HTERT RPE-1 (cell line): Measurements from ENCODE around the gene SLC22A16.
"Not testable (repeated sequence)": the region's sequence is repeated elsewhere in the genome, so short reads cannot be mapped to it uniquely, and the experiment has no call there.

ENCODE experiments used
- in situ Hi-C: fragments of 300-500 bp; cut with MboI; formaldehyde crosslinking; loops from 4 replicates; pipeline ENCODE4 v1.14.3; 2020; ENCODE audit warnings: low sequenced_read_pairs

Gene SLC22A16, protein sequence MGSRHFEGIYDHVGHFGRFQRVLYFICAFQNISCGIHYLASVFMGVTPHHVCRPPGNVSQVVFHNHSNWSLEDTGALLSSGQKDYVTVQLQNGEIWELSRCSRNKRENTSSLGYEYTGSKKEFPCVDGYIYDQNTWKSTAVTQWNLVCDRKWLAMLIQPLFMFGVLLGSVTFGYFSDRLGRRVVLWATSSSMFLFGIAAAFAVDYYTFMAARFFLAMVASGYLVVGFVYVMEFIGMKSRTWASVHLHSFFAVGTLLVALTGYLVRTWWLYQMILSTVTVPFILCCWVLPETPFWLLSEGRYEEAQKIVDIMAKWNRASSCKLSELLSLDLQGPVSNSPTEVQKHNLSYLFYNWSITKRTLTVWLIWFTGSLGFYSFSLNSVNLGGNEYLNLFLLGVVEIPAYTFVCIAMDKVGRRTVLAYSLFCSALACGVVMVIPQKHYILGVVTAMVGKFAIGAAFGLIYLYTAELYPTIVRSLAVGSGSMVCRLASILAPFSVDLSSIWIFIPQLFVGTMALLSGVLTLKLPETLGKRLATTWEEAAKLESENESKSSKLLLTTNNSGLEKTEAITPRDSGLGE

DNA sequence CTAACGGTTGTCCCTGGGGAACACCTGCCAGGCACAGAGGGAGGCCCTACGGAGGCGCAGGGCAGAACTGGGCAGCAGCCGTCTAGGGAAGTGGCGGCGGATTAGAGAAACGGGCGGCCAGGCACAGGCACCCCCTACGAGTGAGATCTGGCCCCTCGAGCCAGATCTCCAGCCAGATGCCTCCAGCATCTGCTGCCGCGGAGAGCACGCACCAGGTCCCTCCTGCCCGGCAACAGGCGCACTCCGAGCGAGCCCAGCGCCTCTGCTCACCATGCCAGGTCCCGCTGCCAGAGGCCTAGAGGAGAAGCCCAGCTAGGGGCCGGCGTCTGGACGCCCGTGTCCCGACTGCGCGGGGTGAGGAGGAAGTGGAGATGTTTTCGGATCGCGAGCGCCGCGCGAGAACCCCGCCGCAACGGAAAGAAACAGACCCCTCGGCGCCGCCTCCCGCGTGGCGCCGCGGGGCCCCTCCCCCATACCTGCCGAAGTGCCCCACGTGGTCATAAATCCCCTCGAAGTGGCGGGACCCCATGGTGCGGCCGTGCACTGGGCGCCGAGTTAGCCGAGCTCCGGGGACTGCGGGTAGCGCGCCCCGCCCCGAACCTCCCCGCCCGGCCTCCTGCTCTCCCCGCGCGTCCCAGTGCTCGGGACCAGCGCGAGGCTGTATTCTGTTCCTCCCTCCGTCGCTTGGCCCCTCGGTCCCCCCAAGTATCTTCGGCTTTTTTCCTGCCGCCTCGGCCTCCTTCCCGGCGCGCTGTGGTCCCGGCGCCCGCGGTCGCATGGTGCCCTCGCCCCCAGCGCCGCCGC lies at the start of gene SLC22A16:
Gene SLC22A16 (minus strand): TSS at position 568 of the 804 bp plus-strand sequence. CDS start 39 bp downstream, at position 529.
- in situ Hi-C loops = no loop called here

DNA sequence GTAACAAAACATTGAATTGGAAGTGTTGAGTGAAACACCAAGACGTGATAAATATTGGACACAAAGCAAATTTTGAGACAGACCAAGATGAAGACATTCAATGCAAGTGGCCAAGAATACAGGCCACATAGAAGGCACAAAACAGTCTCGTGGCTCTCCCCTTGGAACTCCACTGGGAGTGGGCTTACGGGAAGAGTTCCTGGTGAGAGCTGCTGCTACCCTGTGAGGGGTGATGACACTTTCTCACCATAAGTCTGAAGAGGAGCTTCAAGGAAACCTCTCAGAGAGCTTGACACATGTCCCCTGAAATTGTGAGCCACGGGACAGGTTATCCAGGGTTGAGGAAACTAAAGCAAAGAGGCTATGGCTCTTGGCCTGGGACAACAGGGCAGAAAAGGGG lies 48.6 kb upstream of the SLC22A16 start:
- in situ Hi-C loops = no loop called here

DNA sequence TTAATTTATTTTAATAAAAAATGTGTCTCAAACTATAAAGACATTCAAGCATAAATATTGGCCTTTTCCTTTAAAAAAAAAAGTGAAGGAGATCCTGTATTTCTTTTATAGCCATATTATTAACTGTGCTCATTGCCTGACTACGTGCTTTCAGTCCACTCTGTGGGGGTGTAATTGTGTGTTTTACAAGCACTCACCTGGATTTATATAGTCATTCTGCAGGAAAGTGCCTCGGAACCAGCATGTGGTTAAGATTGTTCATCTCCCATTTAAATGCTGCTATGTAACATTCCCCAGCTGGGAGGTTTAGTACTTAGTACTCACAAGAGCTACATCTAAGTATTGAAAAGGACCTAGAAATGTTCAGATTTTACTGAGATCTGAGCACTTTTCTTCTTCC lies 47.9 kb upstream of the SLC22A16 start:
- in situ Hi-C loops = no loop called here

DNA sequence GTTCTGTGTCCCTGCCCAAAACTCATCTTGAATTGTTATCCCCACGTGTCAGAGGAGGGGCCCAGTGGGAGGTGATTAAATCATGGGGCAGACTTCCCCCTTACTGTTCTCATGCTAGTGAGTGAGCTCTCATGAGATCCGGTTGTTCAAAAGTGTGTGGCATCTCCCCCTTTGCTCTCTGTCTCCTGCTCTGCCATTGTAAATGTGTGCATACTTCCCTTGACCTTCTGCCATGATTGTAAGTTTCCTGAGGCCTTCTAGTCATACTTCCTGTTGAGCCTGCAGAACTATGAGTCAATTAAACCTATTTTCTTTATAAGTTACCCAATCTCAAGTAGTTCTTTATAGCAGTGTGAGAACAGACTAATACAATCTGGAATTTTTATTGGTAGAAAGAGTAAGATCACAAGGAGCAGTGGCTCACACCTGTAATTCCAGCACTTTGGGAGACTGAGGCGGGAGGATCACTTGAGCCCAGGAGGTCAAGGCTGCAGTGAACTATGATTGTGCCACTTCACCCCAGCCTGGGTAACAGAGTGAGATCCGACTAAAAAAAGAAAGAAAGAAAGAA lies 47.1 kb upstream of the SLC22A16 start:
- in situ Hi-C loops = no loop called here

DNA sequence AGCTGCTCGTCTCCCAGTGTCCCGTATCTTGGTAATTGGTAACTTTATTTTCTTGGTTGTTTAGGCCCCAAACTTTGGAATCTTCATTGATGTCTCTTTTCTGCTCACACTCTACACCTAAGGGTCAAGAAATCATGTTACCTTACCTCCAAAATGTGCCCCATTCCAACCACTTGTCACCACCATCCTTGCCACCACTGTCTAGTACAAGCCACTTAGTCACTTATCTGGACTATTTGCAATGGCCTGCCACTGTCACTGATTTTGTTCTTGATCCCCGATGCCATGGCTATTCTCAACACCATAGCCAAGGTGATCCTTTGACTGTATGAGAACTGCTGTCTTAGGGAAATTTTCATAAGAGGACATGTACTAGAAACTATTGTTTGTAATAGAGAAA lies 46.0 kb upstream of the SLC22A16 start:
- in situ Hi-C loops = no loop called here

DNA sequence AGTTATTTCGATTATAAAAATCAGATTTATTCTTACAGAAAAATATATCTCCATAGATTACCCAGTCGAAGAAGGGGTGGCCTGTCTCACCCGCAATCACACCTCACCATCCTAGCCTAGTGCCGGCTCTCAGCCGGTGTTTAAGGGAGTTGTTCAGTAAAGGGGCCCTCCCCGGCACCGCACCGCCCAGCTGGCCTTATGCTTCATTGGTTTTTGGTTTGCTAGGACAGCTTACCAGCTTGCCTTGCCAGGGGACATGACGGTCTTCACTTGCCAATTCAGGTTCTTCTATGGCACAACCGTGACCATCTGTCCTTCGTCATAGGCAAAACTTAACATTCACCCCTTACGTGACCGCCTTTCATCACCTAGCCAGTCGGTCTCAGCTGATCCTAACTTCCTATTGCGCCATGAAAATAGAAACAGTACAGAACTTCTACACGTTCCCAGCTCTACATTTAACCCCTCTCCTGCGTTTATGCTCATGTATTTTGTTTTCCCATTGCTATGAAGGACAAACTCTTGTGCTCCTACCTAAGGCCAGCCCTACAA lies 44.7 kb upstream of the SLC22A16 start:
- in situ Hi-C loops = no loop called here

DNA sequence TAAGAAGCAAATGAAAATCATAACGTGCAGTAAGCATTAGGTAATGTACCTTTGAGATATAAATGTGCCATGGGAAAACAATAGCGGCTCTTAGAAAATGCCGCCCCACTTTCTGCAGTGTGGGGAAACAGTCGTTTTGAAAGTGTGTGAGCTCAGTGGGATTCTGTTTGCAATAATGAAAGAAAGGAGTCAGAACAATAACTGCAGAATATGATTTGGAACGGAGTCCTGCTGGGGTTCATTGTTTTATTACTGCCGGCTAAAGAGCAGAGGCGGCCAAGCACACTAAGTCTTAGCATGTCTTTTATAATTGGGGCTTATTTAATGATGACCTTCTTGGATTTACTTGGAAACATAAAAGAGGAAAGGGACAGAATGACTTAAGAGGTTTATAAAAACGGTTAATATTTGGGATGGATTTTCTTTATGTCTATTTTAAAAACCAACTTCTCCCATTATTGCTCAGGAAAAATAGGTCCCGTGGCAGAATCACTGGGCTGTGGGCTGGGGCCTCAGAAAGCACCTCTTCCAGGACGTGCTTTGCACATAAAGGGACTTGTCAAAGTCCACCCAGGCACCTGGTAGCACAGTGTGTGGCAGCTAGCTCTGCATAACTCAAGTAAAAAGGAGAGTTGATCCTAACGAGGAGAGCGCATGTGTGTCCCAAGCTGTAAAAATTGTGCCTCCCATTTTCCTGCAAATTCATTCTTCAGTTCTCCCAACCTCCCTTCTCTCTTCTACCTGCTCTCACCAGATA lies 44.0 kb upstream of the SLC22A16 start:
- in situ Hi-C loops = no loop called here

DNA sequence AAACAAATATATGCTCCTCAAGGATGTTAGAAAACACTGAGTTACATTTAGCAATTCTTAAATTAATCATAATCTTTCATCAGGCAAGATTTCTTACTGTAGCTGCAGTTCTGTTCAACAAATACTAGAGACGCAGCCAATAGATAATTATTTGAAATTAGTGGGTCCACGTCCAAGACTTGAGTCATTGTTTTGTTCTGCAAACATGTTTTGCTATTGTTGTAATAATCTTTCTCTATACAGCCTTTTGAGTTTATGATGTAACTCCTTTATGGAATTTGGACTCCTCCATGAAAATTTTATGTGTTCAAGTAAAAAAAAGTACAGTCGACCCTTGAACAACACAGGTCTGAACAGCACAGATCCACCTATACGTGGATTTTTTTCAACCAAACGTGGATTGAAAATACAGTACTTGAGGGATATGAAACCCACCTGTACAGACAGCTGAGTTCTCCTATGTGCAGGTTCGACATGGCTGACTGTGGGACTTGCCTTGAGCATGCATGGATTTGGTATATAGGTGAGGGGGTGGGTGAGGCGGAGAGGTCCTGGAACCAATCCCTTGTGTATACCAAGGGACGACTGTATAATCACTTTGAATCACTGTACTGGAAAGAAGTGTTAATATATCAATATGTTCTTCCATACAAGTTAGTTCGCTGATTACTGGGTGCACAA lies 41.3 kb upstream of the SLC22A16 start:
- in situ Hi-C loops = no loop called here

DNA sequence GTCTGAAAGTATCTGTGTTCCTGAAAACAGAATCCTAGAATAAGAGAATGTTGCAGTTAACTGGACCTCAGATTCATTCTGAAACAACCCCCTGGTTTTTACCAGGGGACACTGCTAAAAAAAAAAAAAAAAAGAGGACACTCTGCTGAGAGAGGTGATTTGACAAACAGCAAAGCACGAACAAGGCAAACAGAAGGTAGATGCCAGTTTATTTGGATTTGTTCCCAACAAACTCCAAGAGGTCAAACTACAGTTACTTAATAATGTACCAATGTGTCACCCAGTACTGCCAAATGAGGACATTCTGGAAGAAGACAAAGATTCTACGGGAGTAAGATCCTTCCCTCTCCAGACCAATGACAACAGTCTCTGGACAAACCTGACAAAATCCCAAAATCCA lies 40.6 kb upstream of the SLC22A16 start:
- in situ Hi-C loops = no loop called here

DNA sequence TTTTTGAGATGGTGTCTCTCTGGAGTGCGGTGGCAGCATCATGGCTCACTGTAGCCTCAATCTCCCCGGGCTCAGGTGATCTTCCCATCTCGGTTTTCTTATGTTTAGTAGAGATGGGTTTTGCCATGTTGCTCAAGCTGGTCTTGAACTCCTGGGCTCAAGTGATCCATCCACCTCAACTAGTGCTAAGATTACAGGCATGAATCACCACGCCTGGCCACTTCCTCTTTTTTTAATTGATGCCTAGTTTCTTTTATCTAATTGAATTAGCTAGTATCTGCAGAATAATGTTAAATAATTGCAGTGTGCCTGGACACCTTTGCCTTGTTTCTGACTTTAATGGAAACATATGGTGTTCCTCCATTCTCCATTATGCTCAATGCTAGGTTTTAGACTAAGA lies 38.4 kb upstream of the SLC22A16 start:
- in situ Hi-C loops = no loop called here

DNA sequence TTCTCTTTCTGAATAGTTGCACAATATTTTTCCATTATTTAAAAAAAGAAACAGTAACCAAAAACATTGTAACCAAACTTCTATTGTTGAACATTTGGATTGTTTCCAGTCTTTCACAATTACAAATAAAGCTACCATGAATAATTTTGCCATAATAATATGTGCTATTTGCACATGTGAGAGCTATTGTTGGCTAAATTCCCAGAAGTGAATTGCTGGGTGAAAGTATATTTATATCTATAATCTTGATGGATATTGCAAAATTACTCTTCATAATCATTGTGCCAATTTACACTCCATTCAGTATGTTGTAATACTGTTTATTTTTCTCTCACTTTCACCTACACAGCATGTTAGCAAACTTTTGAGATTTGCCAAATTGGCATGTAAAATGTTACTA lies 36.6 kb upstream of the SLC22A16 start:
- in situ Hi-C loops = no loop called here

DNA sequence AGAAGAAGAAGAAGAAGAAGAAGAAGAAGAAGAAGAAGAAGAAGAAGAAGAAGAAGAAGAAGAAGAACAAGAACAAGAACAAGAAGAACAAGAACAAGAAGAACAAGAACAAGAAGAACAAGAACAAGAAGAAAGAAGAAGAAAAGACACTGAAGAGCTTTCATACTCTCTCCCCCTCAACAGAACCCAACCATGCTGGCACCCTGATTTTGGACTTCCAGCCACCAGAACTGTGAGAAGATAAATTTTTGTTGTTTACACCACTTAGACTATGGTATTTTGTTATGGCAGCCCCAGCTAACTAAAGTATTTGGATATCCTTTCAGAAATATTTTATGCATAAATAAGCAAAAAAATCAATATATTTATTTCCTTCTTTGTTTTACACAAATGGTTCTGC lies 36.1 kb upstream of the SLC22A16 start:
- in situ Hi-C loops = not testable (repeated sequence)

DNA sequence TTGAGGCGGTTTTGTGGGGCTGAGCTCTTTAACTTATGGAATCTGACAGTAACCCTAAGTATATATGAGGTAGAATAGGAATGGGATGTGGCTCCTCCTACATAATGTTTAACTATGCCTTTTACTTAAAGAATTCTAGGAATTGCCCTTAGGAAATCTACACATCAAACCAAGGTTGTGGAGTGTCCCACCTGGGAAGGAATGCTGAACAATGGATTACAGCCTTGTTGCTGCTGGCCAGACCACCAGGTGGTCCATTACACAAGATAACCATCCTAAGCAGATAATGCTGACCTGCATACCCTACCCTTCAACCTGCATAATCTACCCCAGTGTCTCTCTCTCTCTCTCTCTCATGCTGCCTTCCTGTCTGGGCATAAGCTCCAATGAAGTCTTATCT lies 35.0 kb upstream of the SLC22A16 start:
- in situ Hi-C loops = no loop called here

DNA sequence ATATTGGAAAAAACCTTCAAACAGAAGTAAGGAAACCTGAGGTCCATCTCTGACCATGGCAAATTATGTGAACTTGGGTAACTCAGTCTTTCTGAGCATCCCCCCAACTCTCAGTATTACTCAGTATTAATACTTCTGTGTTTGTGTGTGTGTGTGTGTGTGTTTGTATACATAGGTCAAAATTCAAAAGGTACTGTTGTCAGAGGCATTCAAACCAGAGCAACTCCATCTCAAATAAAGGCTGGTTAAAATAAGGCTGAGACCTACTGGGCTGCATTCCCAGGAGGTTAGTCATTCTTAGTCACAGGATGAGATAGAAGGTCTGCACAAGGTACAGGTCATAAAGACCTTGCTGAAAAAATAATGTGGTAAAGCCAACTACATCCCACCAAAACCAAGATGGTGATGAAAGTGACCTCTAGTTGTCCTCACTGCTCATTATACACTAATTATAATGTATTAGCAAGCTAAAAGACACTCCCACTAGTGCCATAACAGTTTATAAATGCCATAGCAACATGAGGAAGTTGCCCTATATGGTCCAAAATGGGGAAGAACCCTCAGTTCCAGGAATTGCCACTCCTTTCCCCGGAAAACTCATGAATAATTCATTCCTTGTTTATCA lies 33.3 kb upstream of the SLC22A16 start:
- in situ Hi-C loops = no loop called here

DNA sequence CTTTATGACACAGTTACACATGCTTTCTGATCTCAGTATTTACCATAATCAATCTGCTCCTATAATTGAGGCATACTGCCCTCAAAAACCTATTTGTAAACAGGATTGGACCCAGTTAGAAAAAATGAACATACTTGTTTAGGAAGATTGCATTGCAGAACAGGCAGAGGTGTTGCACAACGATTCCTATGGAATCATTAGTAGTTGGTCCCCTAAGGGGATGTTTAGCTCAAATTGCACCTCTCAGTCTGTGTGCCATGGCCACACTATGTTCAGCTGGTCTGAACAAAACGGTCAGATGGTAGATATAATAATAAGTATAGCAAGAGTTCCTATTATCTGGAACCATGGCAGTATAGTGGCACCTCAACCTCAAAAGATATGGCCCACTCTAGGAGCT lies 28.5 kb upstream of the SLC22A16 start:
- in situ Hi-C loops = not testable (repeated sequence)

DNA sequence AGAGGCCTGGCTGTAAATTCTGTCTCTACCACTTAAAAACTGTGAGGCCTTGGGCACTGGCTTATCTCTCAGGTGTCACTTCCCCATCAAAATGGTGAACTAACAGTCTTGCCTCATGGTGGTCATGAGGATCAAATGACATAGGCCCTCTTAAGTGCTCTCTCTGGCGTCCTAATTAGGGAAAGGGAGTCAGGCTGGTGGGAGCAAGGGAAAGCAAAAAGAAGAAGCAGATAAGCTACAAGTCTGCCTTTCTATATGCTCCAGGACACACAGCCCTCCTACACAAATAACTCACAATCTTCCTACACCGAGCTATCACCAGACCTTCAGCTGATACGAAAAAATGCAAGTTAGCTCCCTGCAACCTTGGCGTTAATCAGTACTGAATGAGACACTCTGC lies 19.5 kb upstream of the SLC22A16 start:
- in situ Hi-C loops = no loop called here

DNA sequence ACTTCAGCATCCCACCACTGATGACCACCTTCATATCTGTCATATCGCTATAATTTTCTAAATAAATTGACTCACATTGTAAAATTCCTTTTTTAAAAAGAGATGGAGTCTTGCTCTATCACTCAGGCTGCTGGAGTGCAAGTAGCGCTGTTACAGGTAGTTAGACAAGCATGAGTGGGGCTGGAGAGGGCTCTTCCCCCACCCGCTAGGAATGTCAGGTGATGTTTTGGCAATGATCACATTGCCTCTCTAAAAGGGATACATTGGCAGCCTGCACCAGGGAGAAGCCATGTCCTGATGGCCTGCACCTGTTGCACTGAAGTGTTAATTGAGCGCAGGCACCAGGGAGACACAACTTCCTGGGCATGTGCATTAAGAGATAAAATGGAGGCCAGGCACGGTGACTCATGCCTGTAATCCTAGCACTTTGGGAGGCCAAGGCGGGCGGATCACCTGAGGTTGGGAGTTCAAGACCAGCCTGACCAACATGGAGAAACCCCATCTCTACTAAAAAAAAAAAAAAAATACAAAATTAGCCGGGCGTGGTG lies 16.9 kb upstream of the SLC22A16 start:
- in situ Hi-C loops = no loop called here

DNA sequence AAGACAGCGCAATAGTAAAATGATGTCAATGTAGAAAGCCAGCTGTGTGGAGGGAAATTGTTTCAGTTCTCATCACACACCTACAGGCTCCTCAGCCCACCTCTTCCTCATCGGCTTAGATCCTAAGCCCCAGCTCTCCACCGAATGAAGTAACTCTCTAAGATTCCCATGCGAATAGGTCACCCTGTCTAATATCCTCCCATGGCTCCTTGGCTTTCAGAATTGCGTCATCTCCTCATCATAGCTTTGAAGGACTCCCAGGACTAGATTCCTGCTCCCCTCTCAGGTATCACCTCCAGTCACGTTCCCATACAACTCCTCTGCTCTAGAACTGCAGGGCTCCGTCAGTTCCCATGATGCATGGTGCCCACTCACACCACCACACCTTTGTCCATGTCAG lies 16.2 kb upstream of the SLC22A16 start:
- in situ Hi-C loops = no loop called here

DNA sequence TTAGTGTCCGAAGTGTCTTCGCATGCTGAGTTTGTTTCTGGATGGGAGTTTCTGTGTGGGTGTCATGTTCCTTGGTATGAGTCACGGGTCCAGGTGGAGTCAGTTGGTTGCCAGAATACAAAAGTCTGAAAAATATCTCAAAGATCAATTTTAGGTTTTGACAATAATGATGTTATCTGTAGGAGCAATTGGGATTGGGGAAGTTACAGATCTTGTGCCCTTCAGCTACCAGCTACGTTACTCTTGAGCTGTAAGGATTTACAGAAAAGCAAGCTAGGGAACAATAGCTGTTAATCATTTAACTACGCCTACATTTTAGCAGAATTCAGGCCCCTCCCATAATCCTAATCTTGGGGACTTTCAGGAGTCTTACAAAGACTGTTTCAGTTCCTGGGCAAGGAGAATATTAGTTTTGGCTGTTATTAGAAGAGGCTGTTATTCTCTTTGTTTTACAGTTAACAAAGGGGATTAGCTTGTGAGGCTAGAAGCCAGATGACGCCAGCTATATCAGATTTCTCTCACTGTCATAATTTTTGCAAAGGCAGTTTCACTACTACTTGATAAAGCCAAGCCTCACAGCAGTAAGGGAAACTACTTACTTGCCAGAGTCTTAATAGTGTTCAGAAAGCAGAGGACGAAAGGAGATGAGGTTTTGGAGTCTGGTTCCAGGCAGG lies 15.4 kb upstream of the SLC22A16 start:
- in situ Hi-C loops = no loop called here
